H1 (cell line): ENCODE data around the gene ZNHIT3. TPM values are rescaled to one million over a fixed set of nuclear protein-coding genes. Genes with fewer than 3 reads are reported as not detected.

Source experiments
- CTCF ChIA-PET: fragments of 300-600 bp; sonication (Branson Sonifier 250); formaldehyde crosslinking; loops from one replicate; lab custom pipeline; 2021; ENCODE audit not compliant: partially characterized antibody; lab: Charles Lee
- POLR2A ChIA-PET: fragments of 300-600 bp; sonication (Branson Sonifier 250); formaldehyde crosslinking; loops from one replicate; lab custom pipeline; 2021; ENCODE audit warnings: inconsistent platforms; ENCODE audit not compliant: partially characterized antibody; lab: Charles Lee
- DNase-seq, 2 experiments: peaks; one replicate each; pipeline versions ENCODE4 v3.0.0 to v3.0.0-alpha.2; 2010 to 2022; ENCODE audit warnings: low spot score in 2 of 2, low read depth in 1 of 2, mixed read lengths in 1 of 2
- FAIRE-seq: peaks from 2 replicates; lab custom pipeline; 2011; peaks lifted over from hg19 to GRCh38; lab: Jason Lieb, UNC
- H2AFZ ChIP-seq: 2 replicates; pipeline ENCODE4 v1.8.1; 2012; ENCODE audit warnings: low read length, inconsistent platforms
- H2AK5ac ChIP-seq: 2 replicates; pipeline ENCODE4 v1.6.1; 2013; ENCODE audit warnings: low read depth, low read length
- H2BK120ac ChIP-seq: replicated peaks from 2 replicates; pipeline ENCODE3; 2013; ENCODE audit warnings: low read depth, low read length, inconsistent platforms
- H2BK12ac ChIP-seq: 2 replicates; pipeline ENCODE4 v1.6.1; 2013; ENCODE audit warnings: low read depth, low read length
- H2BK15ac ChIP-seq: 2 replicates; pipeline ENCODE4 v1.6.1; 2013; ENCODE audit warnings: low read length
- H2BK20ac ChIP-seq: 2 replicates; pipeline ENCODE4 v1.6.1; 2013; ENCODE audit warnings: low read length
- H2BK5ac ChIP-seq: 2 replicates; pipeline ENCODE4 v1.6.1; 2013; ENCODE audit warnings: low read depth, low read length
- H3K14ac ChIP-seq: 2 replicates; pipeline ENCODE4 v1.6.1; 2013; ENCODE audit warnings: inconsistent platforms; ENCODE audit not compliant: insufficient read length
- H3K18ac ChIP-seq: 2 replicates; pipeline ENCODE4 v1.6.1; 2013; ENCODE audit warnings: low read length; ENCODE audit errors: extremely low read depth
- H3K23ac ChIP-seq: 2 replicates; pipeline ENCODE4 v1.6.1; 2013; ENCODE audit warnings: inconsistent platforms; ENCODE audit not compliant: insufficient read length
- H3K23me2 ChIP-seq: 2 replicates; pipeline ENCODE4 v1.6.1; 2013; ENCODE audit warnings: low read depth, low read length
- H3K27ac ChIP-seq: 2 replicates; pipeline ENCODE4 v1.6.1; 2011; ENCODE audit warnings: low read depth, low read length, inconsistent platforms
- H3K27me3 ChIP-seq, 4 experiments: replicated peaks in 1 of 4; 1 replicate in 1 of 4; 2 replicates in 3 of 4; pipeline versions ENCODE4 v1.6.1 to v1.8.1; 2011 to 2013; ENCODE audit warnings: low read length in 3 of 4, mild to moderate bottlenecking in 3 of 4, inconsistent platforms in 2 of 4, mixed read lengths in 2 of 4, moderate library complexity in 1 of 4; ENCODE audit not compliant: control insufficient read depth in 3 of 4, insufficient read depth in 3 of 4; ENCODE audit errors: extremely low read depth in 1 of 4
- H3K36me3 ChIP-seq, 4 experiments: 2 replicates each; pipeline versions ENCODE4 v1.6.1 to v1.8.1; 2011 to 2013; ENCODE audit warnings: mild to moderate bottlenecking in 4 of 4, low read length in 3 of 4, moderate library complexity in 2 of 4, control low read depth in 1 of 4, inconsistent platforms in 1 of 4; ENCODE audit not compliant: insufficient read depth in 4 of 4, control insufficient read depth in 2 of 4
- H3K4ac ChIP-seq: replicated peaks from 2 replicates; pipeline ENCODE3; 2013; ENCODE audit warnings: low read length, low read depth, mixed read lengths, inconsistent platforms; ENCODE audit not compliant: insufficient read length
- H3K4me1 ChIP-seq, 4 experiments: replicated peaks in 1 of 4; 1 replicate in 1 of 4; 2 replicates in 3 of 4; pipeline versions ENCODE4 v1.6.1 to v1.8.1; 2011 to 2013; ENCODE audit warnings: low read length in 3 of 4, inconsistent platforms in 2 of 4, mixed read lengths in 1 of 4; ENCODE audit not compliant: insufficient read depth in 4 of 4, control insufficient read depth in 3 of 4
- H3K4me2 ChIP-seq, 2 experiments: 2 replicates each; pipeline versions ENCODE4 v1.6.1 to v1.8.1; 2011 to 2013; ENCODE audit warnings: low read depth in 2 of 2, low read length in 2 of 2, control low read depth in 1 of 2, inconsistent platforms in 1 of 2, mild to moderate bottlenecking in 1 of 2; ENCODE audit not compliant: insufficient read depth in 1 of 2
- H3K4me3 ChIP-seq, 4 experiments: fragments of 200-600, 300-600 bp in 1 of 4; sonication (generic), shearing (Covaris generic), sonication (Bioruptor Twin) in 1 of 4; 2 replicates each; pipeline versions ENCODE4 v1.5.1 to v1.8.1; 2011 to 2016; ENCODE audit warnings: low read length in 4 of 4, low read depth in 3 of 4, control low read depth in 2 of 4, inconsistent platforms in 2 of 4, mild to moderate bottlenecking in 2 of 4, mixed read lengths in 1 of 4, moderate library complexity in 1 of 4; ENCODE audit not compliant: insufficient read depth in 2 of 4; ENCODE audit errors: extremely low read depth in 1 of 4
- H3K56ac ChIP-seq: replicated peaks from 2 replicates; pipeline ENCODE3; 2013; ENCODE audit warnings: low read depth, mild to moderate bottlenecking, mixed read lengths, low read length, inconsistent platforms; ENCODE audit not compliant: insufficient read length
- H3K79me1 ChIP-seq: 2 replicates; pipeline ENCODE4 v1.6.1; 2013; ENCODE audit warnings: low read depth, low read length, control low read depth
- H3K79me2 ChIP-seq, 2 experiments: 2 replicates each; pipeline versions ENCODE4 v1.6.1 to v1.8.1; 2012 to 2013; ENCODE audit warnings: low read length in 2 of 2, mild to moderate bottlenecking in 2 of 2, inconsistent platforms in 1 of 2; ENCODE audit not compliant: insufficient read depth in 2 of 2, control insufficient read depth in 1 of 2
- H3K9ac ChIP-seq, 4 experiments: replicated peaks in 1 of 4; 1 replicate in 1 of 4; 2 replicates in 3 of 4; pipeline versions ENCODE4 v1.6.1 to v1.8.1; 2011 to 2013; ENCODE audit warnings: low read depth in 3 of 4, low read length in 3 of 4, control low read depth in 2 of 4, mild to moderate bottlenecking in 2 of 4, moderate library complexity in 2 of 4, inconsistent platforms in 1 of 4; ENCODE audit errors: extremely low read depth in 1 of 4
- H3K9me3 ChIP-seq, 2 experiments: 2 replicates each; pipeline versions ENCODE4 v1.6.1 to v1.8.1; 2012 to 2013; ENCODE audit warnings: mild to moderate bottlenecking in 2 of 2, moderate library complexity in 2 of 2, control low read depth in 1 of 2, inconsistent platforms in 1 of 2, low read depth in 1 of 2, low read length in 1 of 2, mixed read lengths in 1 of 2; ENCODE audit not compliant: insufficient read depth in 2 of 2
- H4K20me1 ChIP-seq, 2 experiments: replicated peaks in 1 of 2; 2 replicates each; pipeline versions ENCODE3 to v1.8.1; 2011 to 2013; ENCODE audit warnings: inconsistent platforms in 2 of 2, low read length in 2 of 2, mild to moderate bottlenecking in 1 of 2; ENCODE audit not compliant: insufficient read depth in 2 of 2, control insufficient read depth in 1 of 2
- H4K5ac ChIP-seq: 2 replicates; pipeline ENCODE4 v1.6.1; 2013; ENCODE audit warnings: low read length, low read depth, mixed read lengths, inconsistent platforms; ENCODE audit not compliant: insufficient read length
- H4K8ac ChIP-seq: 2 replicates; pipeline ENCODE4 v1.8.0; 2013; ENCODE audit warnings: mild to moderate bottlenecking, moderate library complexity, low read length, inconsistent platforms; ENCODE audit not compliant: insufficient read depth; ENCODE audit errors: extremely low read depth
- H4K91ac ChIP-seq: replicated peaks from 2 replicates; pipeline ENCODE3; 2013; ENCODE audit warnings: low read length, mixed read lengths, inconsistent platforms; ENCODE audit not compliant: insufficient read length
- ATF2 ChIP-seq: IDR thresholded peaks from 2 replicates; pipeline ENCODE4 v1.6.1; 2012; ENCODE audit warnings: low read length, inconsistent platforms
- BACH1 ChIP-seq: IDR thresholded peaks from 2 replicates; pipeline ENCODE4 v1.6.1; 2012; ENCODE audit warnings: low read length, improper control_type of control experiment
- CEBPB ChIP-seq: IDR thresholded peaks from 2 replicates; pipeline ENCODE4 v1.6.1; 2012; ENCODE audit warnings: low read depth, low read length
- GTF2F1 ChIP-seq: IDR thresholded peaks from 2 replicates; pipeline ENCODE4 v1.6.1; 2012; ENCODE audit warnings: low read depth, low read length, improper control_type of control experiment, borderline replicate concordance
- JUND ChIP-seq: IDR thresholded peaks from 2 replicates; pipeline ENCODE4 v1.6.1; 2011; ENCODE audit warnings: mild to moderate bottlenecking, improper control_type of control experiment, low read length
- KDM4A ChIP-seq: IDR thresholded peaks from one replicate; pipeline ENCODE4 v1.7.1; 2012; ENCODE audit warnings: low read depth, mild to moderate bottlenecking, moderate library complexity, low read length, inconsistent platforms; ENCODE audit not compliant: severe bottlenecking
- MAFK ChIP-seq: IDR thresholded peaks from 2 replicates; pipeline ENCODE4 v1.6.1; 2012; ENCODE audit warnings: low read depth, mild to moderate bottlenecking, improper control_type of control experiment, low read length
- POU5F1 ChIP-seq: IDR thresholded peaks from 2 replicates; pipeline ENCODE4 v1.6.1; 2011; ENCODE audit warnings: low read depth, mild to moderate bottlenecking, low read length, moderate library complexity
- SIRT6 ChIP-seq: IDR thresholded peaks from one replicate; pipeline ENCODE4 v1.7.1; 2012; ENCODE audit warnings: low read length, inconsistent platforms
- SP4 ChIP-seq: IDR thresholded peaks from 2 replicates; pipeline ENCODE4 v1.6.1; 2012; ENCODE audit warnings: low read length, inconsistent platforms
- YY1 ChIP-seq: IDR thresholded peaks from 2 replicates; pipeline ENCODE4 v1.6.1; 2011; ENCODE audit warnings: low read depth, mild to moderate bottlenecking, low read length
- WGBS, 2 experiments: shearing (Covaris generic) in 1 of 2; methylation state at CpG; one replicate each; pipeline versions ENCODE4 v1.1.6 to v1.1.7; 2013 to 2015; ENCODE audit warnings: low lambda C conversion rate in 2 of 2, mixed read lengths in 2 of 2, inconsistent platforms in 1 of 2, low coverage in 1 of 2, missing lambda C conversion rate in 1 of 2; ENCODE audit not compliant: insufficient replicate concordance in 2 of 2, insufficient coverage in 1 of 2, insufficient read length in 1 of 2; ENCODE audit errors: extremely low coverage in 1 of 2, missing lambda C conversion rate in 1 of 2; 5-methylcytosine and 5-hydroxymethylcytosine counted together
- polyA plus RNA-seq, 7 experiments: library from polyadenylated mRNA; depleted of rRNA in 3 of 7; stranded (reverse) in 5 of 7; unstranded in 2 of 7; fragments of >200 nt in 5 of 7; fragments of 200-250 nt in 2 of 7; gene quantifications; 1 replicate in 5 of 7; 2 replicates in 1 of 7; 4 replicates in 1 of 7; pipeline versions ENCODE4 v1.2.1 to v1.2.3, GENCODE V29; 2011 to 2013; ENCODE audit warnings: missing spikeins in 2 of 7, mixed read lengths in 2 of 7
- total RNA-seq: library from RNA; stranded (reverse); fragmentation: NEBNext Ultra II Directional; extraction: Animal tissue kit (Norgen Biotek cat#: 25700); gene quantifications from 2 replicates; pipeline ENCODE4 v1.2.1, GENCODE V29; 2021

ZNHIT3 gene
- total and polyA plus RNA-seq, 2 of the 8 experiments (the other 6 are each of a cell fraction or from before 2014, with no cell fraction given), result 59.1 to 147 TPM

DNA sequence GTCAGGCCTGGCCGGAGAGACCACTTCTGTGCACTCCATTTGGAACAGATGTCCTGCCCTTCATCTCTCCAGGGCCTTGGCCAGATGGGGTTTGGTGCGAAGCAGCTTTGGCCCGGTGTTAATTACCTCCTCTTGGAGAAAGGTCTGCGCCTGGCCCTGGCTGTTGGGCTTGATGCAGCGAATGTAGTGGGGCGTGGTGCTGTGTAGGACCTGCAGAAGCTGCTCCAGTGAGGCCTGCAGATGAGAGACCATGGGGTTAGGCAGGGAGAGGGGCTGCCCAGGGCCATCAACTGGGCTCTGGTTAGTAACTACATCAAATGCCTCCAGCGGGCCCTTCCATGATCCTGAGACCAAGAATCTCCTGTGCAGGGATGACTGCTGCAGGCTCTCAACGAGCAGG, 18.7 kb downstream of the ZNHIT3 start:
- H3K14ac ChIP-seq, result no peak overlapping the region
- H3K79me2 ChIP-seq, result no peaks in the 10 kb centered on the region

More for the DNA sequence above, 18.7 kb downstream of the ZNHIT3 start:
- DNase-seq (no peak), FAIRE-seq (no peak)
- H2BK15ac ChIP-seq, result no peak overlapping the region
- CTCF ChIA-PET, result interaction anchor here (1.4 kb wide), 1 partner anchor 13 kb away, joined by 4 read pairs; no protein-coding TSS in a partner anchor
- no peak overlapping the region for H2BK12ac ChIP-seq
- POLR2A ChIA-PET, result interaction anchor here (0.7 to 13.9 kb wide), 6 partner anchors 10 to 33 kb away, joined by 3 to 205 read pairs (median 38); partner anchors contain the start of genes MYO19 and PIGW
- H3K18ac ChIP-seq, result no peak overlapping the region
- no peaks in the 10 kb centered on the region for H3K4me1 ChIP-seq
- no peak overlapping the region for H3K9ac ChIP-seq
- H3K4me2 ChIP-seq, result no peak overlapping the region
- 0 out of 2 replicates have a peak, but pooled peaks cover 3% of the 10 kb centered on the region for H3K23me2 ChIP-seq
- H2BK120ac ChIP-seq, result no peak overlapping the region
- no peak overlapping the region for H2AK5ac ChIP-seq
- no peak overlapping the region for H3K56ac ChIP-seq
- H4K5ac ChIP-seq, result no peak overlapping the region
- no peak overlapping the region for H3K23ac ChIP-seq
- no peaks in the 10 kb centered on the region for H3K27me3 ChIP-seq
- no peak overlapping the region for H2BK5ac ChIP-seq
- H3K4me3 ChIP-seq, result no peak overlapping the region
- H4K8ac ChIP-seq, result no peak overlapping the region
- H2BK20ac ChIP-seq, result no peak overlapping the region
- no peak overlapping the region for H4K91ac ChIP-seq
- H3K79me1 ChIP-seq, result no peaks in the 10 kb centered on the region
- no peak overlapping the region for H3K4ac ChIP-seq
- H2AFZ ChIP-seq, result no peak overlapping the region
- H3K36me3 ChIP-seq, result peaks cover 50 to 93% (median 89%) of the 10 kb centered on the region in 4 experiments; a peak in 7 of 8 replicates
- no peak overlapping the region for H3K27ac ChIP-seq
- WGBS, 2 experiments, result 91% methylated on average over 8 of the region's 8 CpGs; no CpG with 5 or more reads in 1 of the 2 experiments
- no peaks in the 10 kb centered on the region for H3K9me3 ChIP-seq
- H4K20me1 ChIP-seq, result peaks cover 10 to 11% of the 10 kb centered on the region in 2 experiments
- TF ChIP-seq POU5F1, result no peak
- no peak for TF ChIP-seq BACH1
- TF ChIP-seq SIRT6, result no peak
- TF ChIP-seq MAFK, result no peak
- TF ChIP-seq GTF2F1, result no peak
- TF ChIP-seq CEBPB, result no peak
- TF ChIP-seq YY1, result no peak
- no peak for TF ChIP-seq KDM4A
- no peak for TF ChIP-seq SP4
- TF ChIP-seq JUND, result no peak
- no peak for TF ChIP-seq ATF2
